22Rv1 (cell line): Measurements from ENCODE around the gene VARS1.

Experiments used
- H3K27ac ChIP-seq: fragments of 450-650 bp; 2 replicates; pipeline ENCODE4 v1.5.1; 2017
- ZFX ChIP-seq: fragments of 450-650 bp; IDR thresholded peaks from 2 replicates; pipeline ENCODE4 v1.6.1; 2017; ENCODE audit warnings: antibody characterized with exemption, borderline replicate concordance
- TF ChIP-seq, protein P1 (sequence below): fragments of 450-650 bp; IDR thresholded peaks from 2 replicates; pipeline ENCODE4 v1.5.1; 2017; ENCODE audit warnings: mild to moderate bottlenecking

Gene VARS1

DNA sequence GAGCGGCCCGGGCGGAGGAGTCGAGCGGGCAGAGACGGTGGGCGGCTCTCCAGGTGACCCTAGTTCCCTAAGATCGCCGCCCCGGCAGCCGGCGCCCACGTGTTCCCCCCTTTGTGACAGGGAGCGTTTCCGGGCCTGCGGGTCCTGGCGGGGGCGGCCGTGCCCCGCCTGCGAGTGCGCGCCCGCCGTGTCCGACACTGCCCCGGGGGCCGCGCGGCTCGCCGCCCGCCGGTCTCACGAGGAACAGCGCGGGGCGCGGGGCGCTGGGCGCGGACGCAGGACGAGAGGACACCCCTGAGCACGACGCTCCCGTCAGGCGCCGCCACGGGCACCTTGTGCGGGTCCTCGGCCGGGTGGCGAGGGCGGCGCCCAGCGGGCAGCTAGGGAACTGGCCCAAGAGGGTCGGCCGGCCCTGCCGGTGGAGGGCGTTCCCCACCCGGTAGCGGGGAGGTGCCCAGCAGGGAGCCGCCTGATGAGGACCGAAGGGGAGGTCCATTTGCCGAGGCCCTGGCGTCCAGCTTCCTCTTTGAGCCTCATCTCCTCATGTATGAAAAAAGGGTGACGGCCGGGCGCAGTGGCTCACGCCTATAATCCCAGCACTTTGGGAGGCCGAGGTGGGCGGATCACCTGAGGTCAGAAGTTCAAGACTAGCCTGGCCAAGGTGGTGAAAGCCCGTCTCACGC lies at the start of gene VARS1:
TSS of gene VARS1 (minus strand) at position 137 of the 683 bp plus-strand sequence. CDS start 535 bp downstream, outside the sequence.
- H3K27ac ChIP-seq = peak within 1 kb of the TSS; percentile 88
- no peak for TF ChIP-seq ZFX
- TF ChIP-seq, protein P1, sequence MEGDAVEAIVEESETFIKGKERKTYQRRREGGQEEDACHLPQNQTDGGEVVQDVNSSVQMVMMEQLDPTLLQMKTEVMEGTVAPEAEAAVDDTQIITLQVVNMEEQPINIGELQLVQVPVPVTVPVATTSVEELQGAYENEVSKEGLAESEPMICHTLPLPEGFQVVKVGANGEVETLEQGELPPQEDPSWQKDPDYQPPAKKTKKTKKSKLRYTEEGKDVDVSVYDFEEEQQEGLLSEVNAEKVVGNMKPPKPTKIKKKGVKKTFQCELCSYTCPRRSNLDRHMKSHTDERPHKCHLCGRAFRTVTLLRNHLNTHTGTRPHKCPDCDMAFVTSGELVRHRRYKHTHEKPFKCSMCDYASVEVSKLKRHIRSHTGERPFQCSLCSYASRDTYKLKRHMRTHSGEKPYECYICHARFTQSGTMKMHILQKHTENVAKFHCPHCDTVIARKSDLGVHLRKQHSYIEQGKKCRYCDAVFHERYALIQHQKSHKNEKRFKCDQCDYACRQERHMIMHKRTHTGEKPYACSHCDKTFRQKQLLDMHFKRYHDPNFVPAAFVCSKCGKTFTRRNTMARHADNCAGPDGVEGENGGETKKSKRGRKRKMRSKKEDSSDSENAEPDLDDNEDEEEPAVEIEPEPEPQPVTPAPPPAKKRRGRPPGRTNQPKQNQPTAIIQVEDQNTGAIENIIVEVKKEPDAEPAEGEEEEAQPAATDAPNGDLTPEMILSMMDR = peak; percentile 93

DNA sequence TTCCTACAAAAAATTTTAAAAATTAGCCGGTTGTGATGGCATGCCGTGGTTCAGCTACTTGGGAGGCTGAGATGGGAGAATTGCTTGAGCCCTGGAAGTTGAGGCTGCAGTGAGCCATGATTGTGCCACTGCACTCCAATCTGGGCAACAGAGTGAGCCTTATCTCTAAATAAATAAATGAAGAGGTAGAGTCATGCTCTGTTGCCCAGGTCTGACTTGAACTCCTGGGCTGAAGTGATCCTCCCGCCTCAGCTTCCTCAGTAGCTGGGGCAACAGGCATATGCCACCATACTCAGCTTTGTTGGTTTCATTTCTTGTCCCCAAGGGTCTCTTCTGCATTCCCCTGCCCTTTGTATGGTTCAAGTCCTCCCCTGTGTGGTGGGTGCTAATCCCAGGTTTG lies 49.0 kb upstream of the VARS1 start:
- no peak overlapping the region for H3K27ac ChIP-seq
- TF ChIP-seq, protein P1 = no peak
- no peak for TF ChIP-seq ZFX

DNA sequence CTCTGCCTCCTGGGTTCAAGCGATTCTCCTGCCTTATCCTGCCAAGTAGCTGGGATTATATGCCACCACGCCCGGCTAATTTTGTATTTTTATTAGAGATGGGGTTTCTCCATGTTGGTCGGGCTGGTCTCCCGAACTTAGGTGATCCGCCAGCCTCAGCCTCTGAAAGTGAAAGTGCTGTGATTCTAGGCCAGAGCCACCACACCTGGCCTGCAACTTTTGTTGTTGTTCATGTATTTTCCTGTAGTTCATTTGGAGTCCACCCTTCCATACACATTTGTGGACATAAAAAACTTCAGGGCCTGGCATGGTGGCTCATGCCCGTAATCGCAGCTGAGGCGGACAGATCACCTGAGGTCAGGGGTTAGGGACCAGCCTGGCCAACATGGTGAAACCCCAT lies 46.5 kb upstream of the VARS1 start:
- H3K27ac ChIP-seq = peak overlapping the region; percentile 42

DNA sequence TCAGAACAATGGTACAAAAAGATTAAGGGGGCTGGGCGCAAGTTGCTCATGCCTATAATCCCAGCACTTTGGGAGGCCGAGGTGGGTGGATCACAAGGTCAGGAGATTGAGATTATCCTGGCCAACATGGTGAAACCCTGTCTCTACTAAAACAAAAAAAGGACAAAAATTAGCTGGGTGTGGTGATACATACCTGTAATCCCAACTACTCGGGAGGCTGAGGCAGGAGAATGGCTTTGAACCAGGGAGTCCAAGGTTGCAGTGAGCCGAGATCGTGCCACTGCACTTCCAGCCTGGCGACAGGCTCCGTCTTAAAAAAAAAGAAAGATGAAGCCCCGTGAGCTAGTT lies 44.2 kb upstream of the VARS1 start:
- peak overlapping the region; percentile 42; the same call in 1 of the 2 replicates for H3K27ac ChIP-seq

More for the DNA sequence above, 46.5 kb upstream of the VARS1 start:
- no peak for TF ChIP-seq ZFX
- TF ChIP-seq, protein P1 = no peak

DNA sequence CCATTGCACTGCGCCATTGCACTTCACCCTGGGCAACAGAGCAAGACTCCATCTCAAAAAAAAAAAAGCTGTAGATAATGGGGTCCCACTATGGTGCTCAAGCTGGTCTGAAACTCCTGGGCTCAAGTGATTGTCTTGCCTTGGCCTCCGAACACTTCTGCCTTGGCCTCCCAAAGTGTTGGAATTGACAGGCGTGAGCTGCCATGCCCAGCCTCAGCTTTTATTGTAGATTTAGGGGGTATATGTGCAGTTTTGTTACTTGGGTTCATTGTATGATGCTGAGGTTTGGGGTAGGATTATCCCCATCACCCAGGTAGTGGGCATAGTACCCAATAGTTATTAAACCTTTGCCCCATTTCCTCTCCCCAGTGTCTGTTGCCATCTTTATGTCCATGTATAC lies 43.4 kb upstream of the VARS1 start:
- TF ChIP-seq ZFX = no peak

DNA sequence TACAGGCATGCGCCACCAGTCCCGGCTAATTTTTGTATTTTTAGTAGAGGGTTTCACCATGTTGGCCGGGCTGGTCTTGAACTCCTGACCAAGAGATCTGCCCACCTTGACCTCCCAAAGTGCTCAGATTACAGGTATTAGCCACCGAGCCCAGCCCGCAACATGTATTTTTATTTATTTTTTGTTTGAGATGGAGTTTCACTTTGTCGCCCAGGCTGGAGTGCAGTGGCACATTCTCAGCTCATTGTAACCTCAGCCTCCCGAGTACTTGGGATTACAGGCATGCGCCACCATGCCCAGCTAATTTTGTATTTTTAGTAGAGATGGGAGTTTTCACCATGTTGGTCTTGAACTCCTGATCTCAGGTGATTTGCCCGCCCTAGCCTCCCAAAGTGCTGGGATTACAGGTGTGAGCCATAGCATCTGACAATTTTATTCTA lies 42.6 kb upstream of the VARS1 start:
- H3K27ac ChIP-seq = peak overlapping the region; percentile 95

More for the DNA sequence above, 43.4 kb upstream of the VARS1 start:
- H3K27ac ChIP-seq = peak overlapping the region; percentile 25; the same call in 1 of the 2 replicates

DNA sequence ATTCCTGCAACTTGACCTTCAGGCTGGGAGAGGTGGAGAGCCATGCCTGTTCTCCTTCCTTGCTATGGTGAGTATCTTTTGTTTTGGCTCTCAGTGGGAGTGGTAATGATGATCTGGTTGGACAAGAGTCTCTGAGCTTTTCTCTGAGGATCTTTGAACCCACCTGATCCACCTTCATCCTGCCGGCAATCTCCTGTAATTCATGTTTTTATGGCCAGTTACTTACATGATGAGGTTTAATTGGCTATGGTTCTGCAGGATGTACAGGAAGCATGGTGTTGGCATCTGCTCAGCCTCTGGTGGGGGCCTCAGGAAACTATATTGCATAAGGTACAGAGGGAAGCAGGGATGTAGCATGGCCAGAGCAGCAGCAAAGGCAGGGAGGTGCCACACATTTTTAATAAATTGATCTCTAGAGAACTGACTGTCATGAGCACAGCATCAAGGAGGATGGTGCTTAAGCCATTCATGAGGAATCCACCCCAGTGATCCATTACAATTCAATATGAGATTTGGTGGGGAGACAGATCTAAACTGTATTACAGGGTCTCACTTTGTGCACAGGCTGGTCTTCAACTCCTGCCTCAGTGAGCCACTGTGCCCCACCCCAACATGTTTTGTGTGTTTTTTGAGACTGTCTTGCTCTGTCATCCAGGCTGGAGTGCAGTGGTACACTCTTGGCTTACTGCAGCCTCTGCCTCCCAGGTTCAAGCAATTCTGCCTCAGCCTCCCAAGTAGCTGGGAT lies 42.0 kb upstream of the VARS1 start:
- TF ChIP-seq, protein P1 = no peak
- TF ChIP-seq ZFX = no peak
- peak overlapping the region; percentile 95 for H3K27ac ChIP-seq

DNA sequence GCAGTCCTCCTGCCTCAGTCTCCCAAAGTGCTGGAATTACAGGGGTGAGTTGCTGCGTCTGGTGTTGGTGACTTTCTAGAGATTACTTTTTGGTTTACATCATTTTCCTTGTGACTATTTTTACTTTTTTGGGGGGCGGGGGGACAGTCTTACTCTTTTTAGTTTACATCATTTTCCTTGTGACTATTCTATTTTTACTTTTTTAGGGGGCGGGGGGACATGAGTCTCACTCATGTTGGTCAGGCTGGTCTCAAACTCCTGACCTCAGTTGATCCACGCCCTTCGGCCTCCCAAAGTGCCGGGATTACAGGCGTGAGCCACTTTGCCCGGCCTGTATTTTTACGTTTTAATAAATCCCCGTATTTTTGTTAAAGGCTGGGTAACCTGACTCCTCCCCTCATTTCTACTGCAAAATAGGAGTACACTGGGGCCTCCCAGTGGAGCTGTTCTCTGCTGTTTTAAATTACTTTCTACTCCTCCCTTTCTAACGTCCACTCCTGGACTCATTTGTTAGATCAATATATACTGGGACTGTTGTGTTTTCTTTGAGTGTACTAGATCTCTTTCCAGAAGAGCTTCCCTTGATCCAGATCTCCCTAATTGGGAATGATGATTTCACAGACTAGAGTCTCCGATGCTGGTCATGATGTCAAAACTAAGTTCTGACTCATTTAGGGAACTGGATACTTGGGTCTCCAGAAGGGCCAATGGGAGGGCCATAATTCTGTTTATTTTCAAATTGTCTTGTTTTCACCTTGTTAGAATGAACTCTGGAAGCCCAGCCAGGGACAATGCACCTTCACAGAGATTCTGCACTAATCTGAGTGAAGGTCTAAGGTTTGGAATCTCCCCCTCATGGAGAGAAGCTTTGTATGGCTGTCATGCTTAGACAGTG lies 41.2 kb upstream of the VARS1 start:
- no peak for TF ChIP-seq ZFX
- TF ChIP-seq, protein P1 = no peak
- H3K27ac ChIP-seq = peak overlapping the region; percentile 95
